HG03342 (cell line): ENCODE measurements around the gene CARD6.
"Not testable (repeated sequence)": the region's sequence is repeated elsewhere in the genome, so short reads cannot be mapped to it uniquely, and the experiment has no call there.

ENCODE experiments used
- ATAC-seq: cut with Tn5 transposase; IDR thresholded peaks from one replicate; pipeline ENCODE4 v1.9.1; 2021; ENCODE audit warnings: mild to moderate bottlenecking, moderate library complexity; ENCODE audit not compliant: unreplicated experiment

The CARD6 gene, protein sequence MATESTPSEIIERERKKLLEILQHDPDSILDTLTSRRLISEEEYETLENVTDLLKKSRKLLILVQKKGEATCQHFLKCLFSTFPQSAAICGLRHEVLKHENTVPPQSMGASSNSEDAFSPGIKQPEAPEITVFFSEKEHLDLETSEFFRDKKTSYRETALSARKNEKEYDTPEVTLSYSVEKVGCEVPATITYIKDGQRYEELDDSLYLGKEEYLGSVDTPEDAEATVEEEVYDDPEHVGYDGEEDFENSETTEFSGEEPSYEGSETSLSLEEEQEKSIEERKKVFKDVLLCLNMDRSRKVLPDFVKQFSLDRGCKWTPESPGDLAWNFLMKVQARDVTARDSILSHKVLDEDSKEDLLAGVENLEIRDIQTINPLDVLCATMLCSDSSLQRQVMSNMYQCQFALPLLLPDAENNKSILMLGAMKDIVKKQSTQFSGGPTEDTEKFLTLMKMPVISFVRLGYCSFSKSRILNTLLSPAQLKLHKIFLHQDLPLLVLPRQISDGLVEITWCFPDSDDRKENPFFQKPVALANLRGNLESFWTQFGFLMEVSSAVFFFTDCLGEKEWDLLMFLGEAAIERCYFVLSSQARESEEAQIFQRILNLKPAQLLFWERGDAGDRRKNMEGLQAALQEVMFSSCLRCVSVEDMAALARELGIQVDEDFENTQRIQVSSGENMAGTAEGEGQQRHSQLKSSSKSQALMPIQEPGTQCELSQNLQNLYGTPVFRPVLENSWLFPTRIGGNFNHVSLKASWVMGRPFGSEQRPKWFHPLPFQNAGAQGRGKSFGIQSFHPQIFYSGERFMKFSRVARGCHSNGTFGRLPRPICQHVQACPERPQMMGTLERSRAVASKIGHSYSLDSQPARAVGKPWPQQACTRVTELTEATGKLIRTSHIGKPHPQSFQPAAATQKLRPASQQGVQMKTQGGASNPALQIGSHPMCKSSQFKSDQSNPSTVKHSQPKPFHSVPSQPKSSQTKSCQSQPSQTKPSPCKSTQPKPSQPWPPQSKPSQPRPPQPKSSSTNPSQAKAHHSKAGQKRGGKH

DNA sequence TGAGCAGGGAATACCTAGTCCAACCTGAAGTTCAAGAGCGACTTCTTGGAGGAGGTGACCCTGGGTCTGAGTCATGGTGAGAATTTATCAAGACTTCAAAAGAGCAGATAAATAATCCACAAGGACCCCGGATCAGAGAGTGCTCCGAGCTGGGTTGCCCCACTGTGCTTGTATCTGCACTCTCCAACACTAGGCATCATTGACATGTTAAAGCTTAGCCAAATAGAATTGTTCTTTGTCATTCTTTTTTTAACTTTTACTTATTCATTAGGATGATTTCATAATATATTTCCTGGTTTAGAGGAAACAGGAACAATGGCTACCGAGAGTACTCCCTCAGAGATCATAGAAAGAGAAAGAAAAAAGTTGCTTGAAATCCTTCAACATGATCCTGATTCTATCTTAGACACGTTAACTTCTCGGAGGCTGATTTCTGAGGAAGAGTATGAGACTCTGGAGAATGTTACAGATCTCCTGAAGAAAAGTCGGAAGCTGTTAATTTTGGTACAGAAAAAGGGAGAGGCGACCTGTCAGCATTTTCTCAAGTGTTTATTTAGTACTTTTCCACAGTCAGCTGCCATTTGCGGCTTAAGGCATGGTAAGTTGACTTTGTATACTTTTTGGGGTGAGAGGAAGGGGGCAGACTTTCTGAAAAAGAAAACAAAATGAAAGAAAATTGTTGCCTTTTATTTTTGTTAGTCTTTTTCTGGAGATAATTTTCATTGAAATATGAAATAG lies at the start of gene CARD6:
CARD6 (plus strand) TSS at position 300 of the 738 bp plus-strand sequence; CDS start at position 316, 16 bp downstream.
- peak; percentile 48 for ATAC-seq

- no peak for ATAC-seq
These were observed 49.4 kb upstream of the CARD6 start for GRCh38 chr5:40791715-40792139.

GRCh38 chr5:40792691-40793090 lies 48.5 kb upstream of the CARD6 start:
- ATAC-seq, result not testable (repeated sequence)

DNA sequence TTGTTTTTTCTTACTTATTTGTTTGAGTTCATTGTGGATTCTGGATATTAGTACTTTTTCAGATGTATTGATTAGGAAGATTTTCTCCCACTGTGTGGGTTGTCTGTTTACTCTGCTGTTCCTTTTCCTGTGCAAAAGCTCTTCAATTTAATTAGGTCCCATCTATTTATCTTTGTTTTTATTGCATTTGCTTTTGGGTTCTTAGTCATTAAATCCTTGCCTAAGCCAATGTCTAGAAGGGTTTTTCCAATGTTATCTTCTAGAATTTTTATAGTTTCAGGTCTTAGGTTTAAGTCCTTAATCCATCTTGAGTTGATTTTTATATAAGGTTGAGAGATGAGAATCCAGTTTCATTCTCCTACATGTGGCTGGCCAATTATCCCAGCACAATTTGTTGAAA lies 46.8 kb upstream of the CARD6 start:
- ATAC-seq, result not testable (repeated sequence)

DNA sequence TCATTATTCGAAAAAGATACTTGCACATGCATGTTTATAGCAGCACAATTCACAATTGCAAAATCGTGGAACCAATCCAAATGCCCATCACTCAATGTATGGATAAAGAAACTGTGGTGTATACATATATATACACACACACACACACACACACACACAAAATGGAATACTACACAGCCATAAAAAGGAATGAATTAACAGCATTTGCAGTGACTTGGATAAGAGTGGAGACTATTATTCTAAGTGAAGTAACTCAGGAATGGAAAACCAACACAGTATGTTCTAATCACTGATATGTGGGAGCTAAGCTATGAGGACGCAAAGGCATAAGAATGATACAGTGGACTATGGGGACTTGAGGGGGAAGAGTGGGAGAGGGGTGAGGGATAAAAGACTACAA lies 46.3 kb upstream of the CARD6 start:
- not testable (repeated sequence) for ATAC-seq

DNA sequence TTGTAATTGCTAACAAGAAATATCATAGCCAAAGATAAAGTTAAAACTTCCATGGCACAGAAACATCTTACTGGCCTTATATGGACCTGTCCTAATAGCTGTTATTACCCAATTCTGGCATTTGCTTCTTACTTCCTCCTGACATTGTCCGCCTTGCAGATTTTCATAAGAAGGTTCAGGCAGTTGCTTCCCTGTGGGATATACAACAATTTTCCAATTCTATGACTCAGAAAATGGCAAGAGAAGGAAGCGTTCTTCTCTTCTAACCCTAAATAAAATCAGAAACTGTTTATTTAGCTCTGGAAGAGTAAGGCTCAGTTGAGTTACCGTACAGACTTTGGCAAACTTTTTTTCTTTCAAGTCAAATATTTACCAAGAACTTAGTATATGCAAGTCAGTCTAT lies 44.7 kb upstream of the CARD6 start:
- no peak for ATAC-seq

GRCh38 chr5:40797273-40798011 lies 43.7 kb upstream of the CARD6 start:
- peak; percentile 39 for ATAC-seq

GRCh38 chr5:40798012-40798800 lies 43.0 kb upstream of the CARD6 start, which contains the start of gene PRKAA1:
PRKAA1 (minus strand) TSS chr5:40798374; CDS start chr5:40798189, 185 bp downstream.
- ATAC-seq, result peak; percentile 97

DNA sequence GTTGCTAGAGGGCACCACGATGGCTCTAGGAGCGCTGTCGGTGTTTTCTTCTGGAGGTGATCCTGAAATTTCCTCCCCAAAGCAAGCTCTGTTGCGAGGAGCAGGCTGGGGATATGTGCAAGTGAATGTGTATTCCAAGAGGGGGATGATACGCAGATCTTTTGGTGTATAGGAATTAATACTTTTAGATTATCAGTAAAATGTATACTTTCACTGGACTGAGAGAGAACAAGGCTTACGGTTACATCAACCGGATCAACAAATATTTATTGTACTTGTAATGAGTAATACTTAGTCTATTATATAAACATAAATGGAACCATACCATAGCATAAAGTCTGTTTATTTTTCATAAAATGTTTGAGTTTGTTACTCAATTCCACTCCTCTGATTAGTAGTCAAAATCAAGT lies 42.4 kb upstream of the CARD6 start:
- ATAC-seq, result no peak

- ATAC-seq, result no peak
These were observed 41.9 kb upstream of the CARD6 start for GRCh38 chr5:40799258-40799657.

DNA sequence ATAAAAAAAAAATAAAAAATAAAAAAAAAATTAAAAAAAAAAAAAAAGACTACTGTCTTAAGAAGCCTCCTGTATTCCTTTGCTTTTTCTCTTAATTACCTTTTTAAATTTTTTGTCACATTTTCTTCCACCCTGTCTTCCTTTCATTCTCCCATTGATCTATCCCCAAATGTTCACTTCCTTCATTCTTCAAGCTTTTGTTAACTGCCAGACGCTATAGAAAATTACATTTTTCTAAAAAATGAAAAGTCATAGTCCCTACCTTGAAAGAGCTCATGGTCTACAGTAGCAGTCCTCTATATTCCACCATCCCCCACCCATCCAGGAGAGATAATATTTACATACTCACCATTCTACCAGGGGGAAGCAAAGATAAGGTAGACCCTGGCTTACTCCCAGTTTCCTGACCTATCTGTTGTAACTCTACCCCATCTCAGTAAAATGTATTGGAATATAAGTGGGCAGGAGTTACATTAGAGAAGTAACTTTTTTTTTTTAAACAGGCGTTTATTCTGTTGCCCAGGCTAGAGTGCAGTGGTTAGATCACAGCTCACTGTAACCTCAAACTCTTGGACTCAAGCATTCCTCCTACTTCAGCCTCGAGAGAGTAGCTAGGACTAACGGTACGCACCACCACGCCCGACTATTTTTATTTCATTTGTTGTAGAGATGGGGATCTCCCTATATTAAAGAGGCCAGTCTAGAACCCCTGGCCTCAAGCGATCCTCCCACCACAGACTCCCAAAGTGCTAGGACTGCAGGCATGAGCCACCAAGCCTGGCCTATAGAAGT lies 39.2 kb upstream of the CARD6 start:
- no peak for ATAC-seq

GRCh38 chr5:40812125-40812524 lies 29.0 kb upstream of the CARD6 start:
- ATAC-seq, result no peak

GRCh38 chr5:40813698-40814281 lies 27.4 kb upstream of the CARD6 start:
- no peak for ATAC-seq

- no peak for ATAC-seq
These were observed 17.7 kb upstream of the CARD6 start for GRCh38 chr5:40823459-40823858.

- not testable (repeated sequence) for ATAC-seq
These were observed 15.6 kb upstream of the CARD6 start for GRCh38 chr5:40825461-40826043.

DNA sequence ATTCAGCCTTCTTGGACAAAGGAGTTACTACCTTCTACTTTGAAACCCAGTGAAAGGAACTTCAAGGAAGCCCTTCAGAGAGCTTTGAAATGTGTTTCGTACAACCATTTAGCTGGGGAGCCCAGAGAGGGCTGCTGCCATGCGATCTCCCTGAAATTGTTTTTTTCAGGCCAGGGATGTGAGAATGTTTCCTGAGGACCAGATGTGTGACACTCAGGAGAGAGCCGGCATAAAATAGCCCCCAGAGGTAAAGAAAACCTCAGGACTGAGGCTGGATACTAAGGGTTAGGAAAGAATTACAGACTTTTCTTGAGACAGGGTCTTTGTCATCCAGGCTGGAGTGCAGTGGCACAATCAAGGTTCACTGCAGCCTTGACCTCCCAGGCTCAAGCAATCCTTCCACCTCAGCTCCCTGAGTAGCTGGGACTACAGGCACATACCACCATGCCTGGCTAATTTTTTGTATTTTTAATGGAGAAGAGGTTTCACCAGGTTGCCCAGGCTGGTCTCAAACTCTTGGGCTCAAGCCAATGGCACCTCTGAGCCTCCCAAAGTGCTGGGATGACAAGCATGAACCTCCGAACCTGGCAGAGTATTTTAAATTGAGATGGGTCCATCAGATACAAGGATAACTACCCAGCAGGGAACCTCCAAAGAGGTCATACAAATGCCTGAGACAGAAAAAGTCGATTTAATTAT lies 14.5 kb upstream of the CARD6 start:
- ATAC-seq, result no peak
